GM19324 (cell line): ENCODE data around the gene ATG13.
A peak's percentile ranks its signal among the peaks of the same experiment; 100 is the strongest.
"Not testable (repeated sequence)": the region's sequence is repeated elsewhere in the genome, so short reads cannot be mapped to it uniquely, and the experiment has no call there.

ENCODE experiments used
- ATAC-seq: cut with Tn5 transposase; IDR thresholded peaks from one replicate; pipeline ENCODE4 v1.9.1; 2021; ENCODE audit warnings: mild to moderate bottlenecking, moderate library complexity; ENCODE audit not compliant: unreplicated experiment, low FRiP score

Gene ATG13

GRCh38 chr11:46694072-46694471, 76.7 kb downstream of the ATG13 start:
- no peak for ATAC-seq

GRCh38 chr11:46694607-46695006, 77.3 kb downstream of the ATG13 start:
- ATAC-seq: no peak

GRCh38 chr11:46695345-46696211, 78.2 kb downstream of the ATG13 start:
- no peak for ATAC-seq

GRCh38 chr11:46696212-46696558, 78.8 kb downstream of the ATG13 start:
- no peak for ATAC-seq

GRCh38 chr11:46697303-46697702, 80.0 kb downstream of the ATG13 start:
- no peak for ATAC-seq

GRCh38 chr11:46697723-46698122, 80.4 kb downstream of the ATG13 start:
- no peak for ATAC-seq

- ATAC-seq: no peak
Measured at GRCh38 chr11:46698597-46698996, 81.2 kb downstream of the ATG13 start.

GRCh38 chr11:46700241-46701077, 83.1 kb downstream of the ATG13 start, which contains the start of the genes ARHGAP1 and ZNF408:
ARHGAP1 (minus strand) TSS chr11:46700619; CDS start chr11:46696107, 4,512 bp downstream.
ZNF408 (plus strand) TSS chr11:46701031; CDS start chr11:46701048, 17 bp downstream.
- ATAC-seq: peak; percentile 91

GRCh38 chr11:46701078-46701654, 83.8 kb downstream of the ATG13 start:
- ATAC-seq: no peak

- ATAC-seq: no peak
Measured at GRCh38 chr11:46705070-46705688, 87.8 kb downstream of the ATG13 start.

- no peak for ATAC-seq
Measured at GRCh38 chr11:46706886-46707285, 89.5 kb downstream of the ATG13 start.

GRCh38 chr11:46709351-46709750, 92.0 kb downstream of the ATG13 start:
- not testable (repeated sequence) for ATAC-seq

GRCh38 chr11:46710821-46711269, 93.5 kb downstream of the ATG13 start:
- ATAC-seq: no peak

GRCh38 chr11:46711303-46711702, 94.0 kb downstream of the ATG13 start:
- ATAC-seq: no peak

- ATAC-seq: no peak
Measured at GRCh38 chr11:46712874-46713576, 95.7 kb downstream of the ATG13 start.

- ATAC-seq: not testable (repeated sequence)
Measured at GRCh38 chr11:46717825-46718154, 100.4 kb downstream of the ATG13 start.

- ATAC-seq: no peak
Measured at GRCh38 chr11:46718155-46719019, 101.0 kb downstream of the ATG13 start.

- no peak for ATAC-seq
Measured at GRCh38 chr11:46719048-46719542, 101.7 kb downstream of the ATG13 start, which contains the start of gene F2. F2 (plus strand) TSS chr11:46719213; CDS start chr11:46719236, 23 bp downstream.
